RWPE1 (cell line): Measurements from ENCODE around the gene ASIC3.

Experiments
- CTCF ChIA-PET: fragments of 350-600 bp; sonication (Branson Sonifier 250); formaldehyde crosslinking; extraction: SDS; loops from one replicate; lab custom pipeline; 2021; lab: Yijun Ruan, JAX
- POLR2A ChIA-PET: fragments of 400-600 bp; formaldehyde crosslinking; extraction: SDS; loops from one replicate; lab custom pipeline; 2020; ENCODE audit warnings: antibody characterized with exemption; ENCODE audit not compliant: low non-redundant PET; lab: Yijun Ruan, JAX
- DNase-seq: peaks from one replicate; pipeline ENCODE4 v3.0.0; 2012; ENCODE audit warnings: low spot score
- H3K27ac ChIP-seq: fragments of 450-650 bp; 2 replicates; pipeline ENCODE4 v1.5.1; 2017
- TF ChIP-seq, protein P1 (sequence below): fragments of 450-650 bp; conservative IDR thresholded peaks from 2 replicates; pipeline ENCODE4 v1.5.1; 2017; ENCODE audit warnings: low read depth, mild to moderate bottlenecking

The ASIC3 gene

DNA sequence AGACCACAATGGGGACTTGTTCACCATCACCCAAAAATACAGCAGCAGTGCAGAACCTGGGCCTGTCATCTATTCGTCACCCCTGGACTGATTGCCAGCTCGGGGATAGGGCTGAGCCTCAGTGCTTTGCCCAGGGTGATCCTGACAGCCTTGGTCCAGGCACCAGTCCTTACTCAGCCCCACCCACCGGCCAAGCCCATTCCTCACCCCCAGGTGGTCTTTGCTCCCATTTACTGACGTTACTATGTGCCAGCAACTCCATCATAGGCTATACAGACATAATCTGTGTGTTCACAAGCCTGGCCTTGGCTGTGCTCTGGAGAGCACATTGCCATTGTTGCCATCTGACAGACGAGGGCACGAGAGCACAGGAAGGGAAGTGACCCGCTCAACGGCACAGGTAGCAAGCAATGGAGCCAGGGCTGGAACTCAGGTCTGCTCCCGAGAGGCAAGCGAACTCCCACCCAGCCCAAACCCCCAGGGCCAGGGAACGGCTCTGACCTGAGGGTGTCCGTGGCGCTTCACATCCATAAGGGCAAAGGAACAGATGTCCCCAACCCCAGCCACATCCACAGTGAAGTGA lies 30.9 kb upstream of the ASIC3 start:
- ChIA-PET POLR2A (no interaction called here), CTCF (interaction anchor here (0.5 to 1.4 kb wide), 7 partner anchors 8 to 562 kb away, joined by 3 to 6 read pairs (median 3); no protein-coding TSS in a partner anchor)
- TF ChIP-seq, protein P1, sequence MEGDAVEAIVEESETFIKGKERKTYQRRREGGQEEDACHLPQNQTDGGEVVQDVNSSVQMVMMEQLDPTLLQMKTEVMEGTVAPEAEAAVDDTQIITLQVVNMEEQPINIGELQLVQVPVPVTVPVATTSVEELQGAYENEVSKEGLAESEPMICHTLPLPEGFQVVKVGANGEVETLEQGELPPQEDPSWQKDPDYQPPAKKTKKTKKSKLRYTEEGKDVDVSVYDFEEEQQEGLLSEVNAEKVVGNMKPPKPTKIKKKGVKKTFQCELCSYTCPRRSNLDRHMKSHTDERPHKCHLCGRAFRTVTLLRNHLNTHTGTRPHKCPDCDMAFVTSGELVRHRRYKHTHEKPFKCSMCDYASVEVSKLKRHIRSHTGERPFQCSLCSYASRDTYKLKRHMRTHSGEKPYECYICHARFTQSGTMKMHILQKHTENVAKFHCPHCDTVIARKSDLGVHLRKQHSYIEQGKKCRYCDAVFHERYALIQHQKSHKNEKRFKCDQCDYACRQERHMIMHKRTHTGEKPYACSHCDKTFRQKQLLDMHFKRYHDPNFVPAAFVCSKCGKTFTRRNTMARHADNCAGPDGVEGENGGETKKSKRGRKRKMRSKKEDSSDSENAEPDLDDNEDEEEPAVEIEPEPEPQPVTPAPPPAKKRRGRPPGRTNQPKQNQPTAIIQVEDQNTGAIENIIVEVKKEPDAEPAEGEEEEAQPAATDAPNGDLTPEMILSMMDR, result no peak
- no peak overlapping the region for H3K27ac ChIP-seq
- no peak for DNase-seq

DNA sequence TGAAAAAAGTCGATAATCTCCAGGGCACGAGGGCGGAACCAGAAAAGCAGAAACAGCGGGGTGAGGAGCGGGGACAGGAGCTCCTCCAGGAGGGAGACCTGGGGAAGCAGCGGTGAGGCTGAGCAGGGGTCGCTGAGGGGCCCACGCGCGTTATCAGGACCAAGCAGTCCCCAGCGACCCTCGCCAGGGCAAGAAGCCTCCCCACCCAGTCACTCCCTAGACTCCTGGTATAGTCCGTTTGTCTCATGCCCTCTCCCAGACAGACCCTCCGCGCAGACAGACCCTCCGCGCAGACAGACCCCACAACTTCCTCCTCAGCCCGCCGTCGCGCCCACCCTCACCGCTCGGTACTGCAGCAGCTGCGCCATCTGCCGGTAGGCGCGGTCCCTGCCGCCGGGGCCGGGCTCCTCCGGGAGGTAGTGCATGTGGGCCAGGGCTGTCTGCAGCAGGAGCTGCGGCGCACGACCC lies 30.3 kb upstream of the ASIC3 start:
- TF ChIP-seq, protein P1, result peak; percentile 99
- no peak overlapping the region for H3K27ac ChIP-seq
- POLR2A ChIA-PET, result no interaction called here
- peak; percentile 41 for DNase-seq
- CTCF ChIA-PET, result interaction anchor here (0.5 to 1.4 kb wide), 13 partner anchors 8 to 1179 kb away, joined by 3 to 6 read pairs (median 3); no protein-coding TSS in a partner anchor

GRCh38 chr7:151018421-151019129 lies 29.8 kb upstream of the ASIC3 start:
- POLR2A ChIA-PET, result no interaction called here
- H3K27ac ChIP-seq, result no peak overlapping the region
- CTCF ChIA-PET, result interaction anchor here (0.5 to 1.2 kb wide), 11 partner anchors 8 to 1180 kb away, joined by 3 to 6 read pairs (median 3); no protein-coding TSS in a partner anchor
- no peak for DNase-seq
- TF ChIP-seq, protein P1, result peak; percentile 67

GRCh38 chr7:151019130-151019447 lies 29.2 kb upstream of the ASIC3 start:
- POLR2A ChIA-PET, result no interaction called here

GRCh38 chr7:151020231-151020630 lies 28.1 kb upstream of the ASIC3 start:
- DNase-seq, result no peak
- ChIA-PET CTCF (no interaction called here), POLR2A (no interaction called here)
- no peak overlapping the region for H3K27ac ChIP-seq
- TF ChIP-seq, protein P1, result no peak

More at GRCh38 chr7:151019130-151019447, 29.2 kb upstream of the ASIC3 start:
- DNase-seq, result no peak
- CTCF ChIA-PET, result interaction anchor here (0.9 to 1.2 kb wide), 3 partner anchors 9 to 137 kb away, joined by 3 to 5 read pairs (median 5); no protein-coding TSS in a partner anchor
- TF ChIP-seq, protein P1, result no peak
- H3K27ac ChIP-seq, result no peak overlapping the region

DNA sequence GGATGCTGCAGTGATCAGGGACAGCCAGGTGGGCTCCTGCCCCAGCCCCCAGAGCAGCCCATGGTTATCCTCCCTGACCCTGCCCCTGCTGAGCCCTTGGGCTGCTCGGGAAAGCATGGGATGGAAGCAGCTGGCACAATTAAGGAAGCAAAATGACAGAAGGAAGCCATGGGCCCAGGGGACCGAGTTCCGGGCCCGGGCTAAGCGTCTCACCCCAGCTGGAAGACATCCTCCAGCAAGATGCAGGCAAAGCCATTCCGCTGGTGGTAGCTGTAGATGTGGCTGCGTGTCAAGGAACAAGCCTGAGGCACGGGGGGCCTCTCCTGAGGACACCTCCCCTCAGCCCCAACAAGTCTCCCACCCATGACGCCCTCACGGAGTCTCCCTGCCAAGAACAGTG lies 25.1 kb upstream of the ASIC3 start:
- TF ChIP-seq, protein P1, result no peak
- CTCF ChIA-PET, result interaction anchor here (0.6 kb wide), 1 partner anchor 145 kb away, joined by 4 read pairs; no protein-coding TSS in a partner anchor
- POLR2A ChIA-PET, result no interaction called here
- no peak for DNase-seq
- no peak overlapping the region for H3K27ac ChIP-seq
